PC-3 (cell line): Measurements from ENCODE around the gene TP53AIP1.

ENCODE experiments used
- CTCF ChIP-seq: fragments of 300-600 bp; sonication (generic); conservative IDR thresholded peaks from 2 replicates; pipeline ENCODE4 v1.5.1; 2017; ENCODE audit warnings: antibody characterized with exemption, low read depth, mild to moderate bottlenecking, low read length
- EZH2 ChIP-seq: fragments of 300-600 bp; sonication (generic); IDR thresholded peaks from one replicate; pipeline ENCODE4 v1.6.1; 2017; ENCODE audit warnings: antibody characterized with exemption, mild to moderate bottlenecking, low read length; ENCODE audit not compliant: unreplicated experiment
- EZH2phosphoT487 ChIP-seq: fragments of 300-600 bp; sonication (generic); IDR thresholded peaks from 2 replicates; pipeline ENCODE4 v1.6.1; 2018; ENCODE audit warnings: mild to moderate bottlenecking, antibody characterized with exemption, low read length, borderline replicate concordance

DNA sequence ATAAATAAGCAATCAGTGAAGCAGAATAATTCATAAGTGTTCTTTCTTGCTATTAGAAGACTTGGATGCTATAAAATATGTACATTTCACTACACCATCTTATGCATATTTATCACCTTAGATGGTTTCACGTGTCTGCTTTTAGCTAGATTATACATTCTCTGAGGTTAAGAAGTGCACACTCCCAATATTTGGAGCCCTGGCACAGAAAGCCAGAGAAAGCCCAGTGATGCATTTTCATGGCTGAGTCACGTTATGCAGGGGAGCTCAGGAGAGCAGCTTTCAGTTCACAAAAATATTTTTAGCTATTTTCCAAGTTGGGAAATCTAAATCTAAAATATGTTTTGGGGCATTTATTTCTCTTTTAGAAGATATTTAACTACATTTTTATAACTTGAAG, 5.1 kb upstream of the TP53AIP1 start:
- TF ChIP-seq CTCF (no peak), EZH2phosphoT487 (no peak), EZH2 (no peak)
